HG02852 (cell line): ENCODE results near the gene EPC1.

Experiments
- ATAC-seq: cut with Tn5 transposase; IDR thresholded peaks from one replicate; pipeline ENCODE4 v1.9.1; 2021; ENCODE audit warnings: mild to moderate bottlenecking, moderate library complexity; ENCODE audit not compliant: unreplicated experiment

Gene EPC1

GRCh38 chr10:32340596-32341180 lies 6.3 kb downstream of the EPC1 start:
- ATAC-seq = no peak

DNA sequence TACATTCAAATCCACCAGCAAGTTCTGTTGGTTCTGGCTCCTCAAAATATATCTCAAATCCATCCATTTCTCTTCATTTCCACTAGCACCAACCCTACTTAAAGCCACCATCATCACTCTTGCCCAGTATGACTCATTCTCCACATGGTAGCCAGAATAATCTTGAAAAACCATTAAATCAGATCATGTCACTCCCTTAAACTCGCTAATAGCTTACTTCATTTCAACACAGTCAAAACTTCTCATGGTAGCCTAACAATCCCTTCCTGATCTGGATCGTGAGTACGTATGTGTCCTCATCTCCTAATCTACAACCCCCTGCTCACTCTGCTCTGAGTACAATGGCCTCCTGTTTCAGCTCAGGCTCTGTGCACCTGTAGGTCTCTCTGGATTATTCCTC lies 8.7 kb downstream of the EPC1 start:
- no peak for ATAC-seq

DNA sequence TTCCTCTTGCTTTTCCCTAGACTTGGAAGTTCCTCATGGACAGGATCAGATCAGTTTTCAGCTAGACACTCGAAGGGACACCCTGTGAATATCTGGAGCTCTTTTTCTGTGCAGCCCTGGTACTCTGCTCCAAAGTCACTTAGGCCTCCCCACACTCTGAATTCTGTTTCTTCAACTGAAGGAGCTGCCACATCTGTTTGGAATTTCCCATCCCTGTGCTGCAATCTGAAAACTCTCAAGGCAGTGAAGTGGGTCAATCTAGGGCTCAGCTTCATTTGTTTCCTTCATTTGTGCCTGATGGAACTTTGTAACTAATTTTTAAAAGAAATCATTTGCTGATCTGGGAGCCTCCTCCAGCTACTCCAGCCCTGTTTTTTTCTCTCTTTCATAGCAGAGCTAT lies 9.6 kb downstream of the EPC1 start:
- no peak for ATAC-seq

DNA sequence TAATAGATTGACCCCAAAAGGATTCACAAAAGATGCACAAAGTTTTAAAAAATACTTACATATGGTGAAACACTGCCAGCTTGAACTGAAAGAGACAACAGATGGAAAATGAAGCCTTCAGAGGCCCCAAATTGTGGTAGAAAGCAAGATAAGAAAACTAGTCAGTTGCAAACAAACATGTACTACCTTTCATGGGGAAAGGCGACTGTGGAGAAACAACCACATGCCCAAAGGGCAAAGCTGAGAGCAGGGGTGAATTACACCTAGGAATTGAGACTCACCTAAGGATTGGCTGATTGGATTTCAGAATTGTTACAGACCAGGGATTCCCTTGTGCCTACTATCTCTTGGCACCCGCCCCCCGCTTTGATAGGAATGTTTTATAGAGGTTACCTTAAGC lies 13.1 kb downstream of the EPC1 start:
- no peak for ATAC-seq

DNA sequence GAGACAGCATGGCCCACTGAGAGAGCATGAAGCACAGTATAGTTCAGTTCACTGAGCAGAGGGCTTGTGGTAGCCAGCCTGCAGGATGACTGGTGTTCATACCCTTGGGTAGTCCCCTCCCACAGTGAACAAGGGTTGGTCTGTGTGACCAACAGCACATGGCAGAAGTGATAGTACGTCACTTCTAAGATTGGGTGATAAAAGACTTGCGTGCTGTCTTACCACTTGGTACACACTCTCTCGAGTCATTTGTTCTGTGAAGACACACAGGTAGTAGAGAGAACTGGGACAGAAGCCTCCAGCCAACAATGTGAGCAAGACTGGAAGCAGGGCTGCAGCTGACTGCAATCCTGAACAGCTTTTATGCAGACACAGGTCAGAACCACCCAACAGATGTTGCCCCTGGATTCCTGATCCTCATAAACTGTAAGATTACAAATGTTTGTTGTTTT lies 14.6 kb downstream of the EPC1 start:
- ATAC-seq = peak; percentile 96

GRCh38 chr10:32331606-32332005 lies 15.4 kb downstream of the EPC1 start:
- ATAC-seq = no peak

- ATAC-seq = no peak
Observed at GRCh38 chr10:32330214-32330613, 16.7 kb downstream of the EPC1 start.

GRCh38 chr10:32329061-32329460 lies 17.9 kb downstream of the EPC1 start:
- no peak for ATAC-seq

DNA sequence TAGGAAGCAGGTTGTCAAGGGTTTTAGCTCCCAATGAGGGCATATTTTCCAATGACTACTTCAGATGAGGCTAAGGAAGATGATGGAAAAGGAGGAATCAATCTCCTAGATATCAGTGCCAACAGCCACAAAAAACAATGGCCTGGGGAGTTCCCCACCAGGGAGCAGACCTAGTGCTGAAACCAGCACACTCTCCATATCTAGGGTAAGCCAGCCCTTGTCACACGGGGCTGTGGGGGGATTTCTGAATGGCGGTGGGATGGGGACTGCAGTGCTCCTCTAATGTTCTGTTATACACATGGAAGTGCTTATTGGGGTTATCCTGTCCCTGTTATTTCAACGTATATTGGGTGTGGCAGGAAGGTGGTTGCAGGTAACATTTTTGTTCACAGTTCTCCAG lies 18.5 kb downstream of the EPC1 start:
- ATAC-seq = no peak

- no peak for ATAC-seq
Observed at GRCh38 chr10:32327364-32327691, 19.6 kb downstream of the EPC1 start.

DNA sequence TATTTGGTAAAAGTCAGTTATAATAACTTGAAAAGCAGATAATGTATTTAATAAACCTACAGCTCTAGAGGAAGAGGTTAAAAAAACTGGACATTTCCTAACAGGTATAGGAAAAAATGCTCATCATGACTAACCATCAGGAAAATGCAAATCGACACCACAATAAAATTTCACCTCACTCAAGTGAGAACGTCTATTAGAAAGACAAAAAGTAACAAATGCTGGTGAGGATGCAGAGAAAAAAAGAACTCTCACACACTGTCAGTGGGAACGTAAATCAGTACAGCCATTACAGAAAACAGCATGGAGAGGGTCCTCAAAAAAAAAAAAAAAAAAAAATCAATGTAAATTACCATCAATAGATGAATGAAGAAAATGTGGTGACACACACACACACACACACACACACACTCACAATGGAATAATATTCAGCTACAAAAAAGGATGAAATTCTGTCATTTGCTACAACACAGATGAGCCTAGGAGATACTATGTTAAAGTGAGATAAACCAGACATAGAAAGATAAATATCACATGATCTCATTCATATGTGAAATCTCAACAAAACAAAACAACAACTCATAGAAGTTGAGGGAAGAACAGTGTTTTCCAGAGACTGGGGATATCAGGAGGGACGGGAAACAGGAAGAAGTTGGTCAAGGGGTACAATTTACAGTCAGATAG lies 20.1 kb downstream of the EPC1 start:
- ATAC-seq = no peak

- ATAC-seq = peak; percentile 70
Observed at GRCh38 chr10:32326119-32326518, 20.8 kb downstream of the EPC1 start.

GRCh38 chr10:32323051-32323450 lies 23.9 kb downstream of the EPC1 start:
- no peak for ATAC-seq

DNA sequence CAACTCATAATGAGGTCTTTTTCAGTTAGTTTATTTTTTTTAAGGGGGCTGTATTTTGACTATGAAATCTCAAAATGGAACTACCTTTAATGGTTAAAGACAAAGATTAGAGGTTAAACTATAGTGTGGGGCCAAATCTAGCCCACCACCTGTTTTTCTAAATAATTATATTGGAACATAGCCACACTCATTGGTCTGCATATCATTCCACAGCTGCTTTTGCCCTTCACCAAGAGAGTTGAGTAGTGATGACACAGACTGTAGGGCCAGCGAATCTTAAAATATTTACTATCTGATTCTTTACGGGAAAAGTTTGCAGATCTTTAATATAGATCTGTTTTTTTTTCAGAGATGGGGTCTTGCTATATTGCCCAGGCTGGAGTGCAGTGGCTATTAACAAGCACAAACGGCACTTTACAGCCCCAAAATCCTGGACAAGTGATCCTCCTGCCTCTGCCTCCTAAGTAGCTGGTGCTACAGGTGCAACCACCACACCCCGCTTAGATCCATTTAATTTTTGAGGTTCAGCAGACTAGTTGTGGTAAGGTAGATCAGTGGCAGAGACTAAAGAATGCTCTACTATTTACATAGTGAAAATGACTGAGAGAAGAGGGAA lies 25.8 kb downstream of the EPC1 start:
- no peak for ATAC-seq

DNA sequence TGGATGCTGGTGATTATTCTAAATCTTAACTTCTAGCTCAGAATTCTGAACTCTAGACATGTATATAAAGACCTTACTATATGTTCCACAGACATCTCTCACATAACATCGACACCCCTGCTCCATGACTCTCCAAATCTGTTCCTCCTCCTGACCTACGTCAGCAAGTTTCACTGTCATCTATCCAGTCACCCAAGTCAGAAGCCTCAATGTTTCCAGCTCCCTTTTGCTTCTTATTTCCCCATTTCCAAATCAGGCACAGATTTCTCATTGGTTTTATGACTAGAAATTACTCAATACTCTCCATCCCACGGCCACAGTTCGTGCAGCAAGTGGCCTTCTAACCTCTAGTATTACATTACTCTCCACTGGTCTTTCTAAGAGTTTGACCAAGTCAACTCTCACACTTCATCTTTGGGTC lies 28.5 kb downstream of the EPC1 start:
- peak; percentile 49 for ATAC-seq

GRCh38 chr10:32317795-32318357 lies 29.1 kb downstream of the EPC1 start:
- peak; percentile 91 for ATAC-seq

- ATAC-seq = no peak
Observed at GRCh38 chr10:32315424-32315823, 31.5 kb downstream of the EPC1 start.

DNA sequence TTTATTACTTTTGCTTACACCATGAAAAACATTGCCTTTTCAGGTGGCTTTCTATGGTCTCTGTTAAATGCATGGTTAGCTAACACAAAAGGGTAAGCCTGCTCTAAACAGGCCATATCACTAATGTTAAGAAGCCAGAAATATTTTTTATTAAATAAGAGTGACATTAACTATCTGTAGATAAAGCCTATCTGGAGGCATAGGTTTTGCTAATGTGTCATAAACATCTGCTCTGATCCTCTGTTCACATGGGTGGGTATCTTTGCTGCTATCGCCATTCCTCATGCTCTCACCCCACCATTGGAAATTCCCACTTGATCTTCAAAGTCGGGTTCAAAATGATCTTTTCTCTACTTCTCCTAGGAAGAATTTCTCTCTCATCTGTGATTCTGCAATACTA lies 32.4 kb downstream of the EPC1 start:
- ATAC-seq = no peak

DNA sequence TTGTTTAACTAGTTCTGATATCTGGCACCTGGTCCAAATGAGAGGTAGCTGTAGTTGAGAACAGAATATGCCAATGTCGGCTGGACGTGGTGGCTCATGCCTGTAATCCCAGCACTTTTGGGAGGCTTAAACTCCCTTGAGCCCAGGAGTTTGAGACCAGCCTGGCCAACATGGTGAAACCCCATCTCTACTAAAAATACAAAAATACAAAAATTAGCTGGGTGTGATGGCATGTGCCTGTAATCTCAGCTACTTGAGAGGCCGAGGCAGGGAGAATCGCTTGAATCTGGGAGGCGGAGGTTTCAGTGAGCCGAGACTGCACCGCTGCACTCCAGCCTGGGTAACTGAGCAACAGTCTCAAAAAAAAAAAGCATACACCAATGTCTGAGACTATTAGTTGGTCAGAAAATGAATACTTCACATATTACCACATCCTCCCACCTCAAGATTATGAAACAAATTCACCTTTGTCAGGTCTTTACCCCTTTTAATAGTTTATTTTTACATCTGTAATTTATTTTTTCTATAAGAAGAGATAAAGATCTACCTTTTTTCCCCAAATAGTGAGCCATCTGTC lies 38.8 kb downstream of the EPC1 start:
- ATAC-seq = peak; percentile 65

DNA sequence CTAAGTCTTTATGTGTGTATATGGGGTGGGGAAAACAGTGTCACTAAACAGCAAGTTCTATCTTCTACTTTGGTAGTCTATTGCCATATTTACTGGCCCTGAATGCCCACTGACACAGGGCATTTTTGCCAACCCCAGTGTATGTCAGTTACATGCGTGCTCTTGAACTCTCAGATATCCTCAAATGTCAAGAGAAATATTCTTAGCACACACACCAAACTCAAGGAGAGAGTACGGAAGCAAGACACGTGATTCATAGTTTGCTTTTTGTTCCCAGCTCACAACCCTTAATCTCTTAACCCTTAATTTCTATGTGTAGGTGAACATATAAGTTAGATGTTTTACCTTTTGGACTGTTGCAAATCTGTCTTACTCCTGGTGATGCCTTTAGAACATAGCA lies 39.3 kb downstream of the EPC1 start:
- no peak for ATAC-seq

DNA sequence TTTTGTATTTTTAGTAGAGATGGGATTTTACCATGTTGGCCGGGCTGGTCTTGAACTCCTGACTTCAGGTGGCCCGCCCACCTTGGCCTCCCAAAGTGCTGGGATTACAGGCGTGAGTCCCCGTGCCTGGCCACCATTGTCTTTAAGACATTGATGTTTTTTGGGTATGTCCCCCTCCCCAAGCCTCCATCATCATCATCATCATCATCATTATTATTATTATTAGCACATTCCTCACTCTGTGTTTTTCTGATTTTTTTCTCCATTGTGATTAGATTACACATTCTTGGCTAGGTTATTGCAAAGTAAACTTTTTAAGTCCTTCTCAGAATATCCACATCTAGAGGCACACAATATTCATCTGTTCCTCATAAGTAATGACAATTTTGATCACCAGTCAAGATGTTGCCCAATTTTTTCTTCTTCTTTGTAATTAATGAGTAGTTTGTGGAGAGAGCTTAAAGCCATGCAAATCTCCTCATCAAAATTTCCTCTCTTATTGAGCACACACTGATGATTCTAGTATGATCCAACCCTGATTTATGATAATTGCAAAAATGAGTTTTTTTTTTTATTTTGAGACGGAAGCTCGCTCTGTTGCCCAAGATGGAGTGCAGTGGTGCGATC lies 47.5 kb downstream of the EPC1 start:
- no peak for ATAC-seq
